Ascending aorta (tissue), 2 donors: Measurements from ENCODE around the gene ALPK1. TPM values are rescaled to one million over a fixed set of nuclear protein-coding genes. Genes with fewer than 3 reads are reported as not detected.

ENCODE experiments used
- DNase-seq, 2 donors: peaks; one replicate each; pipeline ENCODE4 v3.0.0-alpha.2; 2019; ENCODE audit warnings: low spot score in 2 of 2
- H3K27ac ChIP-seq, 2 donors: fragments of 200-600 bp; sonication (generic); one replicate each; pipeline ENCODE4 v1.5.1; 2016 to 2017; ENCODE audit warnings: mild to moderate bottlenecking in 1 of 2
- H3K27me3 ChIP-seq: fragments of 200-600 bp; sonication (generic); one replicate; pipeline ENCODE4 v1.5.1; 2017
- H3K36me3 ChIP-seq, 2 donors: fragments of 200-600 bp; sonication (generic); one replicate each; pipeline ENCODE4 v1.5.1; 2016
- H3K4me1 ChIP-seq, 2 donors: fragments of 200-600 bp; sonication (generic); one replicate each; pipeline ENCODE4 v1.5.1; 2016 to 2017; ENCODE audit warnings: mild to moderate bottlenecking in 1 of 2
- H3K4me3 ChIP-seq, 2 donors: fragments of 200-600 bp; sonication (generic); one replicate each; pipeline ENCODE4 v1.5.1; 2016 to 2017; ENCODE audit warnings: mild to moderate bottlenecking in 1 of 2
- H3K9me3 ChIP-seq, 2 donors: fragments of 200-600 bp; sonication (generic); one replicate each; pipeline ENCODE4 v1.5.1; 2016
- intact Hi-C: fragments of 100-400 bp; cut with DNase I; formaldehyde crosslinking; loops from one replicate; pipeline ENCODE4 v1.15.1; 2023
- total RNA-seq: library from RNA; depleted of rRNA; stranded (reverse); fragments of >200 nt; gene quantifications from one replicate; pipeline ENCODE4 v1.1.0, GENCODE V29; 2016
- TF ChIP-seq, protein P1 (sequence below), 3 experiments: fragments of 200-600 bp in 2 of 3; fragments of 450-650 bp in 1 of 3; sonication (generic) in 2 of 3; IDR thresholded peaks; one replicate each; pipeline ENCODE4 v1.5.1; 2016 to 2019; ENCODE audit warnings: antibody characterized with exemption in 3 of 3, mild to moderate bottlenecking in 1 of 3, moderate library complexity in 1 of 3

ALPK1 gene
- total RNA-seq, 1 donor from 2014 or later: 8.7 TPM

DNA sequence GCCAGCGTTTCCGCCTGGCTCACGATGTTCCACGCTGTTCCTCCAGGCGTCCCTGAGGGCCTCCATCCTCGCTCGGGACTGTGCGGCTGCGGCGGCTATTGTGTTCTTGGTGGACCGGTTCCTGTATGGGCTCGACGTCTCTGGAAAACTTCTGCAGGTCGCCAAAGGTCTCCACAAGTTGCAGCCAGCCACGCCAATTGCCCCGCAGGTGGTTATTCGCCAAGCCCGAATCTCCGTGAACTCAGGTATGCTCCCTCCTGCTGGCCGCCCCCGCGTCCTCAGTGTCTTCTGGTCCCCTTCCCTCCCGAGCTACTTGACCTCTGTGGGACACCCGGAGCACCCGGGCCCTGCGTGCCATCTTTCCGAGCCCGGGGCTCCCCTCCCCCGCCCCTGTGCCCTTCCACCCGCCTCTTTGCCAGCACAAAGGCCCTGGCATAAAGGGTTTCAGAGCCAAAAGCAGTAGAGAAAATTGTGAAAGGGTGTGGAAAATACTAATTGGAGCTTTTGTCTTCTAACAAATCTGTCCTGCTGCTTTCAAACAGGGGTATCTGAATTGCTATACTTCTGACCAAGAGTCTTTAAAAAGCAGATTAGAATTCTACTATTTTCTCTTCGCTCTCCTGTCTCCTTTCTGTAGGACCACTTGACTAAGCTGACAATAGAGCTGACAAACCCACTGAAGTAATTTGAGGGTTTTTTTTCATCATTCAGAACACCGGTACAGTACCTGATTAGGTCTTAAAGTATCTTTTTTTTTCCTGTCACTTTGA, 114.8 kb downstream of the ALPK1 start:
- Histone ChIP-seq H3K36me3 (peaks cover 0 to 35% of the 10 kb centered on the region in 2 donors), H3K27ac (no peak overlapping the region), H3K4me1 (no peaks in the 10 kb centered on the region), H3K4me3 (no peak overlapping the region), H3K9me3 (peaks cover 0 to 3% of the 10 kb centered on the region in 2 donors), H3K27me3 (no peaks in the 10 kb centered on the region)
- TF ChIP-seq, protein P1, sequence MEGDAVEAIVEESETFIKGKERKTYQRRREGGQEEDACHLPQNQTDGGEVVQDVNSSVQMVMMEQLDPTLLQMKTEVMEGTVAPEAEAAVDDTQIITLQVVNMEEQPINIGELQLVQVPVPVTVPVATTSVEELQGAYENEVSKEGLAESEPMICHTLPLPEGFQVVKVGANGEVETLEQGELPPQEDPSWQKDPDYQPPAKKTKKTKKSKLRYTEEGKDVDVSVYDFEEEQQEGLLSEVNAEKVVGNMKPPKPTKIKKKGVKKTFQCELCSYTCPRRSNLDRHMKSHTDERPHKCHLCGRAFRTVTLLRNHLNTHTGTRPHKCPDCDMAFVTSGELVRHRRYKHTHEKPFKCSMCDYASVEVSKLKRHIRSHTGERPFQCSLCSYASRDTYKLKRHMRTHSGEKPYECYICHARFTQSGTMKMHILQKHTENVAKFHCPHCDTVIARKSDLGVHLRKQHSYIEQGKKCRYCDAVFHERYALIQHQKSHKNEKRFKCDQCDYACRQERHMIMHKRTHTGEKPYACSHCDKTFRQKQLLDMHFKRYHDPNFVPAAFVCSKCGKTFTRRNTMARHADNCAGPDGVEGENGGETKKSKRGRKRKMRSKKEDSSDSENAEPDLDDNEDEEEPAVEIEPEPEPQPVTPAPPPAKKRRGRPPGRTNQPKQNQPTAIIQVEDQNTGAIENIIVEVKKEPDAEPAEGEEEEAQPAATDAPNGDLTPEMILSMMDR (IDR thresholded peaks at IDR 0.05): no peak
- no peak for DNase-seq
- intact Hi-C loops: no loop called here

DNA sequence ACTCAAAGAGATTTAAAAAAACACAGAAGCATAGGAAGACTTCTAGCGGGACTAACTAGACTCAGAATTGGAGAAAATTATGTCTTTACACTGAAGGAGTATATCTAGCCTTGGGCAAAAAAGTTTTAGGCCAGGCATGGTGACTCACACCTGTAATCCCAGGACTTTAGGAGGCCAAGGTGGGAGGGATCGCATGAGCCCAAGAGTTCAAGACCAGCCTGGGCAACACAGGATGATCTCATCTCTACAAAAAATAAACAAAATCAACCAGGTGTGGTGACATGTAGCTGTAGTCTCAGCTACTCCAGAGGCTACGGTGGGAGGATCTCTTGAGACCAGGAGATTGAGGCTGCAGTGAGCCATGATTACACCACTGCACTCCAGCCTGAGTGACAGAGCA, 119.3 kb downstream of the ALPK1 start:
- Histone ChIP-seq H3K27ac (no peak overlapping the region), H3K4me3 (no peak overlapping the region), H3K9me3 (peaks cover 0 to 3% of the 10 kb centered on the region in 2 donors), H3K4me1 (no peaks in the 10 kb centered on the region), H3K27me3 (no peaks in the 10 kb centered on the region), H3K36me3 (peaks cover 0 to 34% of the 10 kb centered on the region in 2 donors)
- TF ChIP-seq, protein P1 (IDR thresholded peaks at IDR 0.05): no peak
- intact Hi-C loops: no loop called here
- DNase-seq: no peak

DNA sequence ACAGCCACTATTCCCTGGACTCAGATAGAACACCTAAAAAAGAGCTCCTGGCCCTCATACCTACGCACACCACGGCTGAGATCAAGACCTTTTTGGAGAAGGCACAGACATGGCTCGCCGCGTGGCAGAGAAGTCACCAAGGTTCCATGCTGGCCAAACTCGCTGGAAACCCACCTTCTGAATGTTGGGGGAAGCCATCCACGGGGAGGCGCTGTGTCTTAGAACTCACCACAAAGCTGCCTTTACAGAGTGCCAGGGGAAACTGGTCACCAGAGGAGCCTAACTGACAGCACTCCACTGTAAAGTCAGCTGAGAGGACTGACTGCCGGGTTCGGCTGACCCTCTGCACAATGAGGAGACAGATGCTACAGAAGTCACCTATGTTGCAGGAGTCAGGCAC, 120.9 kb downstream of the ALPK1 start:
- Histone ChIP-seq H3K9me3 (peaks cover 0 to 3% of the 10 kb centered on the region in 2 donors), H3K27ac (no peak overlapping the region), H3K36me3 (peaks cover 0 to 20% of the 10 kb centered on the region in 2 donors), H3K4me3 (no peak overlapping the region), H3K27me3 (no peaks in the 10 kb centered on the region), H3K4me1 (no peaks in the 10 kb centered on the region)
- intact Hi-C loops: no loop called here
- DNase-seq: no peak
- TF ChIP-seq, protein P1 (IDR thresholded peaks at IDR 0.05): no peak

DNA sequence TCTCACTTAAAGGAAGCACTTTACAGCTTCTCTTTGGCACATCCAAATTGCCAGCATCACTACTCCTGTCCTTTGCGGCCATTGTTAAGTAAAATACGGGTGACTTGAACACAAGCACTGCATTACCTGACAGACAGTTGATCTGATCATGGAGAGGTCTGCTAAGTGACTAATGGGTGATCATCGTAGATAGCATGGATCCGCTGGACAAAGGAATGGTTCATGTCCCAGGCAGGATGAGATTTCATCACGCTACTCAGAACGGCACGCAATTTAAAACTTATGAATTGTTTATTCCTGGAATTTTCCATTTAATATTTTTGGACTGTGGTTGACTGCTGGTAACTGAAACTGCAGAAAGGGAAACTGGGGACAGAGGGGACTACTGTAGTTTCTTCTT, 124.7 kb downstream of the ALPK1 start:
- DNase-seq: no peak
- TF ChIP-seq, protein P1 (IDR thresholded peaks at IDR 0.05): no peak
- intact Hi-C loops: no loop called here

DNA sequence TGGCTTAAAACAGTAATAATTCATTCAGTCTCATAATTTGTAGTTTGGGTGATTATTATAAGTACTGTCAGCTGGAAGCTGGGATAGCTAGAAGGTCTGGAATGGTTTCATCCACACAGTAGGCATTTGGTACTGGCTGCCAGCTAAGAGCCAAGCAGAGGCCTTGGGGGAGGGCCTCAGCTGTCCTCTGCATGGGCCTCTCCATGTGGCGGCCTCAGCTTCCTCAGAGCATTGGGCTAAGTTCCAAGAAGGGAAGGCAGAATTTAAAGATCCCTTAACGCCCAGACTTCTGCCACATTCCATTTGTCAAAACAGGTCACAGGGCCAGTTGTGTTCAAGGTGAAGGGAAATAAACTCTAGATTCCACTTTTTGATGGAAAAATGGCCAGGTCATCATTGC, 125.5 kb downstream of the ALPK1 start:
- Histone ChIP-seq H3K4me1 (no peaks in the 10 kb centered on the region), H3K36me3 (peaks cover 8 to 18% of the 10 kb centered on the region in 2 donors), H3K9me3 (no peaks in the 10 kb centered on the region), H3K27me3 (no peaks in the 10 kb centered on the region), H3K4me3 (no peak overlapping the region), H3K27ac (no peak overlapping the region)
- TF ChIP-seq, protein P1 (IDR thresholded peaks at IDR 0.05): no peak
- DNase-seq: no peak
- intact Hi-C loops: no loop called here

More for the DNA sequence above, 124.7 kb downstream of the ALPK1 start:
- peaks cover 6 to 14% of the 10 kb centered on the region in 2 donors for H3K36me3 ChIP-seq
- H3K4me3 ChIP-seq: no peak overlapping the region
- H3K4me1 ChIP-seq: no peaks in the 10 kb centered on the region
- H3K27ac ChIP-seq: no peak overlapping the region
- no peaks in the 10 kb centered on the region for H3K9me3 ChIP-seq
- no peaks in the 10 kb centered on the region for H3K27me3 ChIP-seq
